ENCODE data around the gene ACKR2. TPM values are rescaled to one million over a fixed set of nuclear protein-coding genes. Genes with fewer than 3 reads are reported as not detected.

ACKR2 gene, protein sequence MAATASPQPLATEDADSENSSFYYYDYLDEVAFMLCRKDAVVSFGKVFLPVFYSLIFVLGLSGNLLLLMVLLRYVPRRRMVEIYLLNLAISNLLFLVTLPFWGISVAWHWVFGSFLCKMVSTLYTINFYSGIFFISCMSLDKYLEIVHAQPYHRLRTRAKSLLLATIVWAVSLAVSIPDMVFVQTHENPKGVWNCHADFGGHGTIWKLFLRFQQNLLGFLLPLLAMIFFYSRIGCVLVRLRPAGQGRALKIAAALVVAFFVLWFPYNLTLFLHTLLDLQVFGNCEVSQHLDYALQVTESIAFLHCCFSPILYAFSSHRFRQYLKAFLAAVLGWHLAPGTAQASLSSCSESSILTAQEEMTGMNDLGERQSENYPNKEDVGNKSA
- total RNA-seq = 0.44 TPM
- long read RNA-seq = 0 reads

GRCh38 chr3:42809202-42809601 is at the start of gene ACKR2:
ACKR2 (plus strand) TSS chr3:42809445; CDS start chr3:42864503, 55,058 bp downstream.
- DNase-seq = no peak
- Histone ChIP-seq H3K4me1 (peaks cover 14% of the 10 kb centered on the region), H3K4me3 (no peak within 1 kb of the TSS), H3K27me3 (ENCODE audit: low read depth) (no peaks in the 10 kb centered on the region), H3K9me3 (replicated peaks) (no peaks in the 10 kb centered on the region), H3K36me3 (no peaks in the 10 kb centered on the region), H3K27ac (replicated peaks) (no peak within 1 kb of the TSS)
- intact Hi-C loops (cut with micrococcal nuclease) = no loop called here
- TF ChIP-seq CTCF (IDR thresholded peaks at IDR 0.05; ENCODE audit: borderline replicate concordance) = no peak

DNA sequence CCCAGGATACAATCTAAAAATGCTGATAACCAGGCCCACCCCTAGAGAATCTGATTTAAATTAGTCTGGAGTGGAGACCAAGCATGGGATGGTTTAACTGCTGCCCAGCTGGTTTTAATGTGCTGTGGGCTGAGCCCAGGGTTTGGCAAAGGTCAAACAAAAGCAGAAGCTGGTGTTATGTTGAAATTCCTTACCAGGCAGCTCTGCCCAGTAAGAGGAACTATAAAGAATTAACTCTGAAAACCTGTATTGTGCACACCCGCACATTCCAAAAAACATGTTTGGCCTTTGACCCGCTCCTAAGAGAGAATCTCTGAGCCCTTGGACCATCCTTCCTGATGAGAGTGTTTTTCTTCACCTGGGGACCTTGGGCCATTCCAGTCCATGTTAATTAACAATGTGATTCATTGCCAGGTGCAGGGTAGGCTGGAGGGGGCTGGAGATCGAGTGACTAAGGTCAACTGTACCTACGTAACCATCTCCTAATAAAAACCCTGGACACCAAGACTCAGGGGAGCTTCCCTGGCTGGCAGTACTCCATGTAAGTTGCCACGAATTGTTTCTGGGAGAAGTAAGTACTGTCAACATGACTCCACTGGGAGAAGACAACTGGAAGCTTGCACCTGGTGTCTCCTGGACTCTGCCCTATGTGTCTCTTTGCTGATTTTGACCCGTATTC is 47.1 kb upstream of the ACKR2 start:
- no peak for TF ChIP-seq CTCF (IDR thresholded peaks at IDR 0.05; ENCODE audit: borderline replicate concordance)
- intact Hi-C loops (cut with micrococcal nuclease) = no loop called here
- Histone ChIP-seq H3K4me3 (no peak overlapping the region), H3K4me1 (no peaks in the 10 kb centered on the region), H3K9me3 (replicated peaks) (no peaks in the 10 kb centered on the region), H3K27me3 (ENCODE audit: low read depth) (no peaks in the 10 kb centered on the region), H3K27ac (replicated peaks) (no peak overlapping the region), H3K36me3 (no peaks in the 10 kb centered on the region)
- no peak for DNase-seq

- Histone ChIP-seq H3K4me3 (no peak overlapping the region), H3K9me3 (replicated peaks) (no peaks in the 10 kb centered on the region), H3K36me3 (no peaks in the 10 kb centered on the region), H3K4me1 (no peaks in the 10 kb centered on the region), H3K27me3 (ENCODE audit: low read depth) (no peaks in the 10 kb centered on the region), H3K27ac (replicated peaks) (no peak overlapping the region)
- TF ChIP-seq CTCF (IDR thresholded peaks at IDR 0.05; ENCODE audit: borderline replicate concordance) = no peak
- DNase-seq = no peak
- intact Hi-C loops (cut with micrococcal nuclease) = no loop called here
These were observed 46.2 kb upstream of the ACKR2 start for GRCh38 chr3:42763021-42763420.

DNA sequence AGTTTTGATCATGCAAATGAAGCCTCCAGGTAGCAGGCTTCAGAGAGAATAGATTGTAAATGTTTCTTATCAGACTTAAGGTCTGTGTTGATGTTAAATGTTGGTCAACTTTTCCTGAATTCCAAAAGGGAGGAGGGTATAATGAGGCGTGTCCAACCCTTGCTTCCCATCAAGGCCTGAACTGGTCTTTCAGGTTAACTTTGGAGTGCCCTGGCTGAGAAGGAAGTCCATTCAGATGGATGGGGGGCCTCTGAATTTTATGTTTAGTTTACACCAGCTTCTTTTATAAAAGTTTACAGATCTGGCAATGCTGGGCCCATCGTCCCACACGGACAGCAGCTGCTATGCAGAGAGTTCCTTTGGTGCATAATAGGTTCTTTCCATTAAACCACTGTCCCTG is 45.1 kb upstream of the ACKR2 start:
- no peak overlapping the region for H3K27ac ChIP-seq (replicated peaks)
- no peak for TF ChIP-seq CTCF (IDR thresholded peaks at IDR 0.05; ENCODE audit: borderline replicate concordance)
- DNase-seq = no peak
- intact Hi-C loops (cut with micrococcal nuclease) = no loop called here
- no peaks in the 10 kb centered on the region for H3K27me3 ChIP-seq (ENCODE audit: low read depth)
- no peaks in the 10 kb centered on the region for H3K36me3 ChIP-seq
- no peak overlapping the region for H3K4me3 ChIP-seq
- H3K9me3 ChIP-seq (replicated peaks) = no peaks in the 10 kb centered on the region
- H3K4me1 ChIP-seq = no peaks in the 10 kb centered on the region

DNA sequence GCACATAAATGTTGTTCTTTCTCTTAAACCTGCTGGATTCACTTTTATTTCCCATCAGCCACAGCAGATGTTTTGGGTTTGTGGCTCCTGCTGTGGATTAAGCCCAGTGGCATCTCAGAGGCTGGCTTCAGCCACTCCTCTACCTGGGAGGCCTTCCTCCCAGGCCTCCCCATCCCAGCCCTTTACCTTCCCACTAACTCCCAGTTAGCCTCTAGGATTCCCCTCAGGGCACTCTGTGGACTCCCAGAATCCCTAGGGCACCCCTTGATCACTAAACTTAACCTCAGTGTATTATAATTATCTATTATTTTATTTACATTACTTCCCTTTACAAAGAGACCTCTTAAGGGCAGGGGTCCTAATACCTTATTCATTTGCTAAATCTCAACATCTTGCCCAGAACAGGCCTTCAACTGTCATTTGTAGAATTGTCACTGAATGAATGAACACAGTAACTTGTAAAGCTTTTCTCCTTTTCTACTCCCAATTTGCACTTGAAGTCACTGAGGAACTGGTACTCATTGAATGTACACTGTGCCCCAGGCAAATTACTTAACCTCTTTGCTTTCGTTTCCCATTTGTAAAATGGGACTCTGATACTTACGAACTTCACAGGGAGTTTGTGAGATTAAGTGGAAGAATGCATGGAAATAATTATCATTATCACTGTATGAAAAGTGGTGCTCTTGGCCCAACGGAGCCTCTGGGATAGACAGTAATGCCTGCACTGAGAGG is 44.5 kb upstream of the ACKR2 start:
- Histone ChIP-seq H3K27me3 (ENCODE audit: low read depth) (no peaks in the 10 kb centered on the region), H3K9me3 (replicated peaks) (no peaks in the 10 kb centered on the region), H3K4me3 (no peak overlapping the region), H3K27ac (replicated peaks) (no peak overlapping the region), H3K36me3 (no peaks in the 10 kb centered on the region), H3K4me1 (no peaks in the 10 kb centered on the region)
- DNase-seq = no peak
- no peak for TF ChIP-seq CTCF (IDR thresholded peaks at IDR 0.05; ENCODE audit: borderline replicate concordance)
- intact Hi-C loops (cut with micrococcal nuclease) = no loop called here

All from left ventricle myocardium inferior (tissue), 1 donor.